ENCODE results near the gene PLEKHG4B.

- TF ChIP-seq CTCF (IDR thresholded peaks at IDR 0.05) (no peak), POLR2A (IDR thresholded peaks at IDR 0.05) (no peak)
These were observed 37.7 kb upstream of the PLEKHG4B start for GRCh38 chr5:54175-54730.

All from thyroid gland (tissue), 4 donors.